PFSK-1 (cell line): ENCODE data around the gene BMP8B.

Experiments used
- POLR2AphosphoS5 ChIP-seq: IDR thresholded peaks from 2 replicates; pipeline ENCODE4 v1.6.1; 2012; ENCODE audit warnings: low read depth, mild to moderate bottlenecking, control low read depth, low read length, moderate library complexity
- REST ChIP-seq, 2 experiments: IDR thresholded peaks; 2 replicates each; pipeline versions ENCODE4 v1.6.1 to v1.8.0; 2011 to 2012; ENCODE audit warnings: low read depth in 2 of 2, low read length in 2 of 2, control low read depth in 1 of 2, inconsistent platforms in 1 of 2, mild to moderate bottlenecking in 1 of 2, moderate library complexity in 1 of 2; ENCODE audit not compliant: insufficient read depth in 1 of 2

GRCh38 chr1:39776400-39776713, 12.3 kb downstream of the BMP8B start:
- no peak for TF ChIP-seq REST (IDR thresholded peaks at IDR 0.05; ENCODE audit: insufficient read depth in 1 of 2, low read depth in 2 of 2, low read length in 2 of 2)
- no peak for TF ChIP-seq POLR2AphosphoS5
